Erythroblast (primary cell): ENCODE data around the gene UBE2S.

Source experiments
- GATA1 ChIP-seq: IDR thresholded peaks from 2 replicates; pipeline ENCODE4 v1.6.1; 2011; ENCODE audit warnings: low read depth, mild to moderate bottlenecking, control low read depth, low read length, moderate library complexity
- POLR2A ChIP-seq: IDR thresholded peaks from 2 replicates; pipeline ENCODE4 v1.6.1; 2011; ENCODE audit warnings: mild to moderate bottlenecking, low read length

DNA sequence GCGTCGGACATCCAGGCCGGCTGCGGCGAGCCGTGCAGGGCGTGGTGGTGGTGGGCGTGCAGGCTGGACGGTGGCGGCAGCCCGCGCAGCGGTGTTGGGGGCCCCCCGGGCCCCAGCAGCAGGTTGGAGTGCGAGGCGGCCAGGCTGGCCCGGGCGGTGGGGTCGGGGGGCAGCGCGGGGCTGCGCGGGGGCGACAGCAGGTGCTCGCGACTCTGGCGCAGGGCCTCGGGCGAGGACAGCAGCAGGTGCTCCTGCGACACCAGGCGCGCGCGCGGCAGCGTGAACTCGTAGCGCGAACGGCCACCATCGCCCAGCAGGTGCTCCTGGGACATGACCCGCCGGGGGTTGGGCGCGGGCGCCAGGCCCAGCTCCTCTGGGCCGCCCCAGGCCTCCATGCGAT is 25.7 kb upstream of the UBE2S start:
- TF ChIP-seq POLR2A: no peak
- no peak for TF ChIP-seq GATA1
